ENCODE measurements around the gene EML1.

GRCh38 chr14:99904506-99904905, 111.3 kb downstream of the EML1 start:
- no peak for TF ChIP-seq CTCF (IDR thresholded peaks at IDR 0.05; ENCODE audit: poor library complexity, severe bottlenecking)
- no peak for TF ChIP-seq POLR2AphosphoS5 (IDR thresholded peaks at IDR 0.05)
- no peak for TF ChIP-seq EP300 (conservative IDR thresholded peaks at IDR 0.05; ENCODE audit: poor library complexity, severe bottlenecking)
- no peak for TF ChIP-seq EZH2 (IDR thresholded peaks at IDR 0.05; ENCODE audit: borderline replicate concordance, insufficient read depth, low read length, poor library complexity, severe bottlenecking)
- TF ChIP-seq MXI1 (conservative IDR thresholded peaks at IDR 0.05; ENCODE audit: poor library complexity, severe bottlenecking), result no peak
- no peak for TF ChIP-seq RAD21 (conservative IDR thresholded peaks at IDR 0.05)
- no peak for TF ChIP-seq REST (IDR thresholded peaks at IDR 0.05; ENCODE audit: borderline replicate concordance)
- no peak for TF ChIP-seq SMC3 (conservative IDR thresholded peaks at IDR 0.05; ENCODE audit: poor library complexity)
- no peak for TF ChIP-seq TAF1 (IDR thresholded peaks at IDR 0.05; ENCODE audit: low read depth)

All from neural cell (in vitro differentiated cells).